NB4 (cell line): ENCODE results near the gene CNPPD1.

Experiments
- CTCF ChIP-seq: IDR thresholded peaks from one replicate; pipeline ENCODE4 v1.5.1; 2012; ENCODE audit warnings: low read depth, low read length
- MAX ChIP-seq: IDR thresholded peaks from 2 replicates; pipeline ENCODE4 v1.6.1; 2011; ENCODE audit warnings: low read depth, low read length
- POLR2A ChIP-seq: IDR thresholded peaks from 2 replicates; pipeline ENCODE4 v1.6.1; 2011; ENCODE audit warnings: mild to moderate bottlenecking; ENCODE audit not compliant: insufficient read length; ENCODE audit errors: extremely low read depth

- TF ChIP-seq POLR2A, result no peak
- TF ChIP-seq CTCF, result no peak
- TF ChIP-seq MAX, result no peak
These were observed 5.8 kb upstream of the CNPPD1 start for GRCh38 chr2:219182331-219183150.
